CD4-positive, alpha-beta T cell treated with Interleukin-1 beta for 1 hour (primary cell): ENCODE results near the gene ZNF280C.
A peak's percentile ranks its signal among the peaks of the same experiment; 100 is the strongest.
"Not testable (repeated sequence)": the region's sequence is repeated elsewhere in the genome, so short reads cannot be mapped to it uniquely, and the experiment has no call there.

Experiments used
- DNase-seq, 2 donors: peaks; one replicate each; pipeline ENCODE4 v3.0.0-alpha.2; 2020 to 2022

Gene ZNF280C

GRCh38 chrX:130268449-130269170, at the start of gene ZNF280C:
TSS of gene ZNF280C (minus strand) at chrX:130268899. CDS start at chrX:130260449, 8,450 bp downstream.
- peak; percentile 93 for DNase-seq

GRCh38 chrX:130304587-130305368, 36.1 kb upstream of the ZNF280C start:
- DNase-seq = no peak

GRCh38 chrX:130301977-130302376, 33.3 kb upstream of the ZNF280C start:
- no peak for DNase-seq

GRCh38 chrX:130301405-130301804, 32.7 kb upstream of the ZNF280C start:
- no peak for DNase-seq

- DNase-seq = no peak
Measured at GRCh38 chrX:130300010-130300282, 31.2 kb upstream of the ZNF280C start.

GRCh38 chrX:130299279-130300009, 30.7 kb upstream of the ZNF280C start:
- no peak for DNase-seq

- no peak for DNase-seq
Measured at GRCh38 chrX:130296743-130297142, 28.0 kb upstream of the ZNF280C start.

GRCh38 chrX:130296297-130296678, 27.6 kb upstream of the ZNF280C start:
- DNase-seq = no peak

GRCh38 chrX:130295519-130296296, 27.0 kb upstream of the ZNF280C start:
- DNase-seq = no peak

- no peak for DNase-seq
Measured at GRCh38 chrX:130287071-130287770, 18.5 kb upstream of the ZNF280C start.

- DNase-seq = no peak
Measured at GRCh38 chrX:130285710-130286109, 17.0 kb upstream of the ZNF280C start.

GRCh38 chrX:130285069-130285620, 16.4 kb upstream of the ZNF280C start:
- no peak for DNase-seq

- no peak for DNase-seq
Measured at GRCh38 chrX:130282151-130282550, 13.5 kb upstream of the ZNF280C start.

- DNase-seq = no peak
Measured at GRCh38 chrX:130280901-130281300, 12.2 kb upstream of the ZNF280C start.

- DNase-seq = not testable (repeated sequence)
Measured at GRCh38 chrX:130272253-130272652, 3.6 kb upstream of the ZNF280C start.

GRCh38 chrX:130269391-130269790, 692 bp upstream of the ZNF280C start:
- DNase-seq = not testable (repeated sequence)

GRCh38 chrX:130267956-130268448, 697 bp downstream of the ZNF280C start:
- no peak for DNase-seq

- no peak for DNase-seq
Measured at GRCh38 chrX:130264573-130264972, 4.1 kb downstream of the ZNF280C start.

- DNase-seq = no peak
Measured at GRCh38 chrX:130263016-130263415, 5.7 kb downstream of the ZNF280C start.

- no peak for DNase-seq
Measured at GRCh38 chrX:130262231-130262630, 6.5 kb downstream of the ZNF280C start.

- DNase-seq = no peak
Measured at GRCh38 chrX:130261296-130261893, 7.3 kb downstream of the ZNF280C start.
